K562 (cell line): Measurements from ENCODE around the gene SLC3A2. TPM values are rescaled to one million over a fixed set of nuclear protein-coding genes. Genes with fewer than 3 reads are reported as not detected.

Experiments
- CBFA2T3 ChIP-seq: fragments of 450-650 bp; IDR thresholded peaks from 2 replicates; pipeline ENCODE4 v1.6.1; 2017
- CREB5 ChIP-seq: fragments of 250-450 bp; sonication (Bioruptor Pico); IDR thresholded peaks from 2 replicates; pipeline ENCODE4 v1.5.0; 2020; ENCODE audit warnings: mild to moderate bottlenecking
- ETV1 ChIP-seq: fragments of 450-650 bp; conservative IDR thresholded peaks from 2 replicates; pipeline ENCODE4 v1.6.1; 2016; ENCODE audit warnings: missing genetic modification characterization, control low read depth, low read depth, missing compliant biosample characterization
- MCM3 ChIP-seq: fragments of 450-650 bp; IDR thresholded peaks from 2 replicates; pipeline ENCODE4 v1.6.1; 2016
- NR4A1 ChIP-seq, 2 experiments: fragments of 250-450 bp in 1 of 2; fragments of 450-650 bp in 1 of 2; sonication (Bioruptor Pico) in 1 of 2; IDR thresholded peaks; 2 replicates each; pipeline versions ENCODE4 v1.4.0 to v1.6.1; 2016 to 2020; ENCODE audit warnings: mild to moderate bottlenecking in 2 of 2, missing compliant biosample characterization in 1 of 2, missing genetic modification characterization in 1 of 2, moderate library complexity in 1 of 2
- PATZ1 ChIP-seq: fragments of 250-450 bp; sonication (Bioruptor Pico); IDR thresholded peaks from 2 replicates; pipeline ENCODE4 v1.5.0; 2020; ENCODE audit warnings: mild to moderate bottlenecking, borderline replicate concordance
- PRPF4 ChIP-seq: fragments of 200-400 bp; formaldehyde crosslinking; IDR thresholded peaks from one replicate; pipeline ENCODE4 v1.6.1; 2017; ENCODE audit warnings: low read length, low read depth, mild to moderate bottlenecking; ENCODE audit not compliant: insufficient read depth, poor library complexity, severe bottlenecking
- REST ChIP-seq, 2 experiments: fragments of 450-650 bp; formaldehyde crosslinking in 1 of 2; IDR thresholded peaks; 2 replicates each; pipeline versions ENCODE4 v1.4.0 to v1.6.1; 2014 to 2020; ENCODE audit warnings: mild to moderate bottlenecking in 2 of 2, borderline replicate concordance in 1 of 2, low read depth in 1 of 2
- TAL1 ChIP-seq: fragments of 450-650 bp; IDR thresholded peaks from 2 replicates; pipeline ENCODE4 v1.6.1; 2016; ENCODE audit warnings: mild to moderate bottlenecking
- ZNF124 ChIP-seq: sonication (generic); formaldehyde crosslinking; IDR thresholded peaks from 2 replicates; pipeline ENCODE4 v1.8.1; 2022; ENCODE audit warnings: missing genetic modification reagents
- ZNF263 ChIP-seq: sonication (generic); formaldehyde crosslinking; IDR thresholded peaks from 2 replicates; pipeline ENCODE4 v1.8.0; 2022; ENCODE audit warnings: mild to moderate bottlenecking, missing genetic modification reagents, borderline replicate concordance
- ZNF764 ChIP-seq: fragments of 250-450 bp; sonication (Bioruptor Pico); IDR thresholded peaks from 2 replicates; pipeline ENCODE4 v1.4.0; 2020; ENCODE audit warnings: low read depth, mild to moderate bottlenecking, moderate library complexity
- polyA plus RNA-seq, 8 experiments: library from polyadenylated mRNA; depleted of rRNA in 4 of 8; stranded (reverse) in 5 of 8; unstranded in 3 of 8; fragments of >200 nt; fragmentation: Nextera tagmentation in 2 of 8; fragmentation: Illumina TruSeq in 1 of 8; extraction: Ambion mirVana in 2 of 8; extraction: Trizol in 1 of 8; gene quantifications; 2 replicates each; pipeline versions ENCODE4 v1.2.1 to v1.2.3, GENCODE V29; 2011 to 2014; ENCODE audit warnings: inconsistent platforms in 1 of 8, missing spikeins in 1 of 8
- total RNA-seq, 7 experiments: library from RNA; depleted of rRNA in 6 of 7; stranded (reverse); fragments of >200 nt in 6 of 7; fragmentation: Illumina TruSeq in 2 of 7; extraction: Trizol in 2 of 7; gene quantifications; 2 replicates each; pipeline versions ENCODE4 v1.2.1 to v1.2.3, GENCODE V29; 2011 to 2021; ENCODE audit warnings: low replicate concordance in 1 of 7

Gene SLC3A2
- total and polyA plus RNA-seq, 9 of the 15 experiments (the other 6 are each of a cell fraction or from before 2014, with no cell fraction given), result 20.0 to 296 (median 214) TPM

GRCh38 chr11:62889484-62890437 is 9.1 kb downstream of the SLC3A2 start (continued):
- TF ChIP-seq REST (IDR thresholded peaks at IDR 0.05; ENCODE audit: borderline replicate concordance), result no peak
- TF ChIP-seq REST (CRISPR knock-in tag; IDR thresholded peaks at IDR 0.05; ENCODE audit: low read depth), result no peak; the same call in none of the 2 replicates
- no peak for TF ChIP-seq MCM3
- peak; percentile 39; the same call in 1 of the 2 replicates for TF ChIP-seq ZNF263 (CRISPR knock-in tag)
- peak; percentile 64 for TF ChIP-seq PATZ1 (CRISPR knock-in tag)
- TF ChIP-seq CREB5 (CRISPR knock-in tag), result peak; percentile 71; the same call in 1 of the 2 replicates
- TF ChIP-seq NR4A1 (CRISPR knock-in tag; IDR thresholded peaks at IDR 0.05), result no peak
- no peak for TF ChIP-seq NR4A1 (tag; IDR thresholded peaks at IDR 0.05)
- no peak for TF ChIP-seq PRPF4
- TF ChIP-seq CBFA2T3, result peak; percentile 89
- 0 out of 2 replicates have a peak, but pooled peaks have one; percentile 23 for TF ChIP-seq ZNF764 (CRISPR knock-in tag)
- TF ChIP-seq TAL1, result peak; percentile 70
- TF ChIP-seq ZNF124 (CRISPR knock-in tag), result no peak
- no peak for TF ChIP-seq ETV1 (tag)
